NOMO-1 (cell line): ENCODE measurements around the gene ZMAT5.

Experiments used
- DNase-seq, 2 experiments: peaks; one replicate each; lab custom pipeline; 2025; ENCODE audit not compliant: unreplicated experiment in 2 of 2; lab: John Stamatoyannopoulos, UW

The ZMAT5 gene

DNA sequence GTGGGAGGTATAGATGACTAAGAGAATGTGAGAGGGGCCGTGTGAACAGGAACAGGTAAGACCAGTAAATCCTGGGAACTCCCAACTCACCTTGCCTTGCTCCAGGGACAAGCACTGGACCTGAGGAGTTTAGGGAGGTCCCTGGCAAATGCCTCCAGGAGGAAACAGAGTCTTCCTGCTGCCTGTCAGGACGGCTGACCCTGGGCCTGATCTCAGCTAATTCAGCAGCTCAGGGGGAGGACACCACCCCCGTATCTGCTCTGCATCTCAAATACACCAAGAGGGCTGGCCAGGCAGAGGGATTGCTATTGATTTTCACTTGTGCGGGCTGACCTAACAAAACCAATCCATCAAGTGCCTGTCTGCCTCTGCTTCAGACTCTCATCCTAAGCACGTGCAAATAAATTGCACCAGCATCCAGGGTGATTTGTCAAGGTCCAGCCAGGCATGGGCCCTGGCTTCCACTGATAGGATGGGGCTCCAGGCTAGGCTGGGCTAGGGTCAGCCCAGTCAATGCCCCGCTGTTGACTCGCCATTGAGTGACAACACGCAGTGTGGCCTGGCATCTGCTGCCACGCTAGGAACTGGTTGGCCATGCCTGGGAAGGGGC lies 20.7 kb upstream of the ZMAT5 start:
- no peak for DNase-seq

DNA sequence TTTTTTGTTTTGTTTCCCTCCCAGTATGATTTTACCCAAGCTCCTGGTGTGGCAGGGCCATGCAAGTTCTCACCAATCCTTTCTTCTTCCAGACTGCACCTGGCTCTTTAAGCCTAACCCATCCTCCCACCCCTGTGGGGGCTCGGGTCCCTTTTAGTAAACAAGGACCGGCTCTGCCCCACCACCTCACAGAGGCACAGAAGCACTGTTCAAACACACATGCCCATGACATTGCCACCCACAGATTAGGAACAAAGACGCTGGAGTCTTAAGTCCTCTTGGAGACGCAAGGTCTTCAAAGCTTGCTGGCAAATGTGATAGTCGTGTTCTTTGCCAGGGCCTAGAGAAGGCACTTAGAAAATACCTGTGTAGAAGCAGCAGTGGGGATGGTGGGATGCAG lies 19.2 kb upstream of the ZMAT5 start:
- no peak for DNase-seq

DNA sequence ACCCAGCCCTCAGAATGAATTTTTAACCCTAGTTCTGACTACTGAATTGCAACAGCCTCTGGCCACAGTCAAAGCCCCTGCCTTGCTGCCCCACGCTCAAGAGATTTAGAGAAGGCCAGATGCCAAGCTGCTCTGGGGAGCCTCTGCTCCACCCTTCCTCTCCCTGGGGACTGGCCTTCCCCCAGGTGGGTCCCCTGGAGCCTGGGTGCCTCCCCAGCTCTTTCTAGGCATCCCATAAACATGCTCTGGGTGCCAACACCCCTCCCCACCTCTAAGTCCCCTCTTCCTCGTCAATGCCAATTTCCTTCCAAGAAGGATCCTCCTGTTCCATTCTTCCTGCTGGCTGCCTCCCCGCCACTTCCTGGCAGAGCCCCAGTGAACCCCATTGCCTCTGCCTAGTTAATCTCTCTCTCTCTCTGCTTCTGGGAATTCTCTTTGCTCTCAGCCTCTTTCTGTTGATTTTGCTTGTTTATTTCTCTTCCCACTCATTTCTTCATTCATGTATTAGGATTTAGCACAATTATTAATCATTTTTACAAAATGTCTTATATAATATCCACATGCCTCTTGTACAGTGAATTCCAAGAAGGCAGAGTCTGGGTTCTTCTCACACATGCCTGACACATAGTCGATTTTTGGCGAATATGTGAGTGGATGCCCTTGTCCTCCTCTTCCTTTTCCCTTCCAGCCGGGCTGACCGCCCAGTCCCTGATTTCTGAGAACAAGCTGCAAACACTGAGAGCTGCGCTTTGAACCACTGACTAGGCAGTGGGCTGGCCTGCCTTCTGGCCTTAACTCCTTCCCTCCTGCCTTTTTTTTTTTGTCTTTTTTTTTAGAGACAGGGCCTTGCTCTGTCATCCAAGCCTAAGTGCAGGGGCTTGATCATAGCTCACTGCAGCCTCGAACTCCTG lies 17.9 kb upstream of the ZMAT5 start:
- no peak for DNase-seq

DNA sequence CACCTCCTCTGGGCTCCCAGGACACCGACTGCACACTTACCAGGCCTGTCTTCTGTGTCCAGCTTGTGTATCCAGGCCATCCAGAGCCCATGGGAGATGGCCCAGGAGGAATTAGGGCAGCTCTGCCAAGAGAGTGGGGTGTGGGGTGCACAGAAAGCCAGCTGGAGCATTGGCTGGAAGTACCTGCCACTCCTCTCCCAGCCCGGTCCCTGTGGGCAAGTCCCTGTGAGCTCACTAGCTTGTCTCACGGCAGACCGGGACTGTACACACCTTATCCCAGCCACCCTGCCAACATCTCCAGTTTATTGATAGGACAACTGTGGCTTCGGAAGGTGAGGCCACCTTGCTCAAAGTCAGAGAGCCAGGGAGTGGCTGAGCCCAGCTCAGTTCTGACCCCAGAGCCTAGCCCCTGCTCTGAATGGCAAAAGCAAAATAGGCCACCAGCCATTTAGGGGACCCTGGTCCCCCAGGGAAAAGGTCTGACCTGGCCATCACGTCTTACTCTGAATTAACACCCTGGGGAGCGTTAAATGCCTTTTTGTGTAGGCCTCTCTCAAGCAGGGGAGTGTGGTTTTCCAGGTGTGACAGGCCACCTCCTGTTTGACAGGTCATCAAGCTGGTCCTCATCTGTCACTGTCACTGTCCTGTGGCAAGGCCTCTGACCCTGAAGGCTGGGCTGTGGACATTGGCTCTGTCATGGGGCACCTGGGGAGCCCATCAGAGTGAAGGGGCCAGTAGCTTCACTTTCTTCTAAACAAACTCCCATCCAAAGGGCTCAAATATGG lies 15.4 kb upstream of the ZMAT5 start:
- DNase-seq, result no peak

DNA sequence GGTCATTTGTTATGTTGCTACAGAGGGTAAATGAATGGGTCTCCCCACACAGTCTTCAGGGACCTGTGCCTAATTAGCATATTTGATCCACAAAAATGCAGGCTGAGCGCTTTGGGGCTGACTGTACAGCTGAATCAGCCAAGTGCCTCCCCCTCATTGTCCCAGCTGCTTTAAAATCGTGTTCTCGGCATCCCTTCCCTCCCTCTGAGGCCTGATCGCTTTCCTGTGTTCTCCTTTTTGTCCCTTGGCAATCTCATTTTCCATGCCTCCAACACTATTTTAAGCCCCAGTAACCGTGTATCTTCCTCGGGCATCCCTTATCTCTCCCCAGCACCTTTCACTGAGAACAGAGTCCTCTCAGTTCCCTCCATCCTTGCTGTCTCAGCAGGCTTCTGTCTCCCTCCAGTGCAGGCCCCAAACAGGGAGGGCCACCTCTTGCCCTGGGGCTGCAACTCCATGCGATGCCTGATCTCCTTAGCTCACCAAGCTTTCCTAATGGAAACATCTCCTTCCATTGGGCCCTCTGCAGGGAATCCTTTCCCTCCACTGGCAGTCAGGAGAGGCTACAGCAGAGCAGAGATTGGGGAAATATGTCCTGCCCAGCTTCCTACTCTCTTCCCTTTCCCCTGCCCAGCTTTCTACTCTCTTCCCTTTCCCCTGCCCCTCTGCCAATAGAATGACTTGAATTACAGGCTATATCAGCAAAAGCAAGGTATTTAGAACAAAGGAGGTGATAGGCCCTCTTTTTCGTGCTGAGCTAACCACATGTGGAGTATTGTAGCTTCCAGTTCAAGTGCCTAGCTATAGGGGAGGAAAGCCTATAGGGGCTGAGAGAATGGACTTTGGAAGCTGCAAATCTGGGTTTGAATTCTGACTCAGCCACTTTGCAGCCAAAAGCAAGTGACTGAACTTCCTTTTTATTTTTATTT lies 14.2 kb upstream of the ZMAT5 start:
- peak in 1 of 2 experiments; percentile 26 for DNase-seq

DNA sequence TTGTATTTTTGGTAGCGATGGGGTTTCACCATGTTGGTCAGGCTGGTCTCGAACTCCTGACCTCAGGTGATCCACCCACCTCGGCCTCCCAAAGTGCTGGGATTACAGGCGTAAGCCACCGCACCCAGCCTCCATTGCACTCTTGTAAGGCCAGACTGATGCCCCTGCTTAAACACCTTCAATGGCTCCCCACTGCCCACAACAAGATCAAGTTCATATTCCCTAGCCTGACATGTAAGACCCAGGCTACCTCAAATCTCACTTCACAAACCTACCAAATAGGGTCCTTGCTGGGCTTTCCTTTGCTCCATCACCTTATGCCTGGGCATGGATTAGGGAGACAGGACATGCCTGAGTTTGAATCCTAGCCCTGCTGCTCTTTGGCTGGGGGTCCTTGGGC lies 13.4 kb upstream of the ZMAT5 start:
- no peak for DNase-seq

DNA sequence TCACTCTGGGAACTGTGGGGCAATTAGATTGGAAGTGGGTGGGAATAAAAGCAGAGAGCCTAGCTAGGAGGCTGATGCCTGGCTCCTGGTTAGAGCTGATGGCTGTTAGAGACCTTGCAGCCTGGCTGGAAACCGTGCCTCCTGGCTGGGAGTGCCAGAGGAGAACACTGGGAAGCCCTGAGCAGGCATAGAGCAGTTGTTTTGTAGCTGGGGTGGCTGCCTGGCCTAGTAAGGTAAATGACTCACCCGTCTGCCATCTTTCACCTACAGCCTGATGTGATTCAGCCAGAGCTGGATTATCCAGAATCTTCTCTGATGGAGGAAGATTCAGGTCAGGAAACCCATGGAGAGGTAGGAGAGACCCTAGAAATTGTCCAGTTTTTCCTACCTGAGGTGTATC lies 6.4 kb upstream of the ZMAT5 start:
- no peak for DNase-seq

DNA sequence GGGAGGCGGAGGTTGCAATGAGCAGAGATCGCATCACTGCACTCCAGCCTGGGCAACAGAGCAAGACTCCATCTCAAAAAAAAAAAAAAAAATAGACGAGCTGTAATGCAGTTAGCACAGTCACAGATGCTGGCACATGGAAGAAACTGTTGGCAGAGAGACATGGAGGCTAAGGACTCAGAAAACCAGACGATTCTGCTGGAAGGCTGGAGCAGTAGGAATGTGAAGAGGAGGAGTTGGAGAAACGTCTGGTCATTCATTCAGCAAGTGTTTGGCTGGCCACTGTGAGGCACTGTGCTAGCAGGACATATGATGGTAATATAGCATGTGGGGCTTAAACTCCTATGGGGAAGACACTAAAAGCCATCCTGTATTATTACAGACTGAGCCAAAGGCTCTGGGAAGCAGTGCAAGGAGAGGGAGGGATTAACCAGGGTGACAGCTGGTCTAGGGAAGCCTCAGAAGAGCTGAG lies 5.4 kb upstream of the ZMAT5 start:
- no peak for DNase-seq

DNA sequence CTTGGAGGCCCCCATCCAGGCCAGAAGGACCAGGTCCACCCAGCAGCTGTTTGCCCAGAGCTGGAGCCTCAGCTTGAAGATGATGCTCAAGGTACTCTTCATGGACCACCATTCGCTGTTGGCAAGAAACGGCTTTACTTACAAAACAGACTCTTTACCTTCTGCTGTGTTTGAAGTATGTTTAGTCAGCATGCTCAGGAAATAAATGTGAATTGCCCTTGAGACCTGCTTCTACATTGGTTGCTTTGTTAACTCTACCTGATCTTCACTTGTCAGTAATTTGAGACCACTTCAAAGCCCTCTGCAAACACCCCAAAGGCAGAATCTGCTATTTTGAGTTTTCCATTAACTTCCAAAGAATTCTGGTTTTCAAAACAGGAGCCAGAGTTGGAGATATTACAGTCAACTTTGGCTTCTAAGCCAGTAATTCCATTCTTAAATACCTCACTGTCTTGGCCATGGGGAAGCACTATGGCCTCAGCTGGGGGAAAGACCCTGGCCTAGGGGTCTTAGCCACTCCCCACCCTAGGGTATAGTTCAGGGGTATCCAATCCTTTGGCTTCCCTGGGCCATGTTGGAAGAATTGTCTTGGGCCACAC lies 3.0 kb upstream of the ZMAT5 start:
- DNase-seq, result no peak

DNA sequence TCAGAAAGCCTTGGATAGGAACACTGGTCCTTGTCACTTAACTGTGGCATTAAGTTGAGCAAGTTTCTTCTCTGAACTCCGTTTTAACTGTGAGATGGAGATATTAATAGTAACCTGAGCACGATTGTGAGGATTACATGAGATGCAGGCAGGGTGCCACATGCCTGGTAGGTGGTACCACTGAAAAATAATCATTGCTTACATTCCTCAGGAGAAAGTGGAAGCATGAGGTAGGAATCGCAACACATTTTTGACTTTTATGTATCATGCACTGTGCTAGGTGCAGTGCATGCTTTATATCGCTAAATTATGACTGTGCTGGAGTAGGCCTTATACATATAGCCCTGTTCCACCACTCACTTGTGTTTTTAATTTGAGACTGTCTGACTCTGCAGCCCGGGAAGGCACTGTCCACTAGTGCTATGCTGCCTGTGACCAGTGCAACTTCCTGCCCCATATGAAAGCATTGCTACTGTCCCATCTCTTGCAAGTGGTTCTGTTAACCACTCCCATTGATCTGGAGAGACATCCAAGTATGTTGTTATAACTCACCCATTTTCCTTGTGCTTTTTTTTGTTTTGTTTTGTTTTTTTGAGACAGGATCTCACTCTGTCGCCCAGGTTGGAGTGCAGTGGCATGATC lies 1.4 kb upstream of the ZMAT5 start:
- no peak for DNase-seq

DNA sequence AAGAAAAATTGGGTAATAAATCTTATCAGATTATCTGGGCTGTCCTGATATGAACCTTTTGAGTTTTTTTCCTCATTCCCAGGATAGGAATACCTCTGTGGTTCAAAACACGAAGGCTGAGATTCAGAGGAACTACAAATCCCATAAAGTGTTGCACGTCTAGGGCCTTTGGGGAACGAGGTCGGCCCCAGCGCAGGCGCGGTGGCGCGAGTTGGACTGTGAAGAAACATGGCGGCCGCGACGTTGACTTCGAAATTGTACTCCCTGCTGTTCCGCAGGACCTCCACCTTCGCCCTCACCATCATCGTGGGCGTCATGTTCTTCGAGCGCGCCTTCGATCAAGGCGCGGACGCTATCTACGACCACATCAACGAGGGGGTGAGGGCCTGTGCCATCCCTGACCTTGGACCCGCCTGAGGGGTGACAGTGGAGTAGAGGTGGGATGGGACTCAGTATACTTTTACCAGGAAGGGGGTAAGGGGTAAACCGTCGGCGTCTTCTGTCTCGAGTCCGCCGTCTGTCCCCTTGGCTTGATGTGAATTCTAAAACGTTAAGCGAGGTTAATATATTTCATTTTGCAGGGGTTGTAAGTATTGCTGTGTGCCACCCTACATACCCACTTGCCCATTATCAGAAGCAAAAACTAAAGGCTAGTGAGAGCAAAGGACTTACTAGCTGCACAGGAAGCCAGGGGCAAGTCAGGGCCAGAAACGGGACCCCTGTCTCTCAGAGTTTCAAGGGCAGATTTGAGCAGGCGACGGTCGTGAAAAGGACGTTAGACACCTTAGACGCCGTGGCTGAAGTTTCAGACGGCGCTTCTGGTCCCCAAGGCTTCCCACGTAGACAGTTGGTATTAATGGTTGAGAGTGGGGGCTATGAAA lies 604 bp upstream of the ZMAT5 start, which contains the start of gene UQCR10:
UQCR10 (plus strand) TSS at position 199 of the 881 bp plus-strand sequence; CDS start at position 229, 30 bp downstream.
- DNase-seq, result peak; percentile 90 to 91

DNA sequence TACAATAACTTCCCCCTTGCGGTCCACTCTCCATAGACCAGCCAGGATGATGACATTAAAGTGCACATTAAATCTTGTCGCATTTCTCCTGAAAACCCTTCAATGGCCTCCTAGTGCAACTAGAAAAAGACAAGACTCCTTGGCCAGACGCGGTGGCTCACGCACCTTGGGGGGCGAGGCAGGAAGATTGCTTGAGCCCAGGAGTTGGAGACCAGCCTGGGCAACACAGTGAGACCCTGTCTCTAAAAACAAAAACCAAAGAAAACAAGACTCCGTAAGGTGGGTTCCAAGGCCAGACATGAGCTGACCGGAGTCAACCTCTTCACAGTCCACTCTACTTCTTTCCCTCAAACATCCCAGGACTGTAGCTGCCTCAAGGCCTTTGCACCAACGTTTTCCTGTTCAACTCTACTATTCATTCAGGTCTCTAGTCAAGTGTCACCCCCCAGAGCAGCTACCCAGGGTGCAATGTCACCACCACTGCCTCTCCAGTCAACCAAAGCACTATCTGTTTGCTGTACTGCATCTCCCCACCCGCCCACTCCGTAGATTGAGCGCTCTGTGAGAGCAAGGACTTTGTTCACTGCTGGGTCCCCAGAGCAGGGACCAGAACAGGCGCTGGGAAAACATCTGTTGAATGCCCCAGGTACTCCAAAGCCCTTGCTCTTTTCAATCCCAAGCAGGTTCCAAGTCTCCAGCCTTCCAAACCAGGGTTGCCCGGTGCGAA lies 739 bp downstream of the ZMAT5 start:
- peak; percentile 46 to 66 for DNase-seq

DNA sequence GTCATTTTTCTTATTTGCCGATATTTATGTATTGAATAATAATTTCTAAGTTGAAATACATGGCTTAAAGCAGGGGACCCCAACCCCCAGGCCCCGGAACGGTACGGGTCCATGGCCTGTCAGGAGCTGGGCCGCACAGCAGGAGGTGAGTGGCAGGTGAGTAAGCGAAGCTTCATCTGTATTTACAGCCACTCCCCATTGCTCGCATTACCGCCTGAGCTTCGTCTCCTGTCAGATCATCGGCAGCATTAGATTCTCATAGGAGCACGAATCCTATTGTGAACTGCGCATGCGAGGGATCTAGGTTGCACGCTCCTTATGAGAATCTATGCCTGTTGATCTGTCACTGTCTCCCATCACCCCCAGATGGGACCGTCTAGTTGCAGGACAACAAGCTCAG lies 4.5 kb downstream of the ZMAT5 start:
- no peak for DNase-seq

DNA sequence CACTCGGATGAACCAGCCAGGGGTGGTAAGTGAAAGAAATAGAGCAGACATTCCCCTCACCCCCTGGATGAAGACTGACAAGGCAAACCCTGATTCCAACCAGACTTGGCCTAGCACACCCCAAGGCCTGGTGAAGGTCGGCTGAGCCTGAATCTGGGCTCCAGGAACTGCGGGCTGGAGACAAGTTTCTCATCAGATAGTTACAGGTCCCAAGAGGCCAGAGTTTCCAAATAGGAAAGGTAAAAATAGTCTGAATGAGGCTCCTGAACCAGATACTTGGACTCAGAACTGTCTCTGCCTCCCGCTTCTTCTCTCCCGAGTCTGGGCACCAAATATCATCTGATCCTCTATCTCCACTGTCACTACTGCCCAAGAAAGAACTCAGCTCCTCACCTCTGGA lies 7.8 kb downstream of the ZMAT5 start:
- DNase-seq, result no peak

DNA sequence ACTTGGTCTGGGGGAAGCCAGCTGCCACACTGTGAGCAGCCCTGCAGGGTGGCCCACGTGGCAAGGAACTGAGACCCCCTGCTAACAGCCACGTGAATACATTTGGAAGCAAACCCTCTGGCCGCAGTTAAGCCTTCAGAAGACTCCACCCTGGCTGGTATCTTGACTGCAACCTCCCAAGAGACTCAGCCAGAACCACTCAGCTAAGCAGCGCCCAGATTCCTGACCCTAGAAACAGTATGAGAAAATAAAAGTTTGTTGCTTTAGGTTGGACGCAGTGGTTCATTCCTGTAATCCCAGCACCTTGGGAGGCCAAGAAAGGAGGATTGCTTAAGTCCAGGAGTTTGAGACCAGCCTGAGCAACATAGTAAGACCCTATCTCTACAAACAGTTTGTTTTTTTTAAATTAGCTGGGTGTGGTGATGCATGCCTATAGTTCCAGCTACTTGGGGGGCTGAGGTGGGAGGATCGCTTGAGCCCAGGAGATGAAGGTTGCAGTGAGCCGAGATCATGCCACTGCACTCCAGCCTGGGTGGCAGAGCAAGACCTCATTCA lies 8.7 kb downstream of the ZMAT5 start:
- no peak for DNase-seq

DNA sequence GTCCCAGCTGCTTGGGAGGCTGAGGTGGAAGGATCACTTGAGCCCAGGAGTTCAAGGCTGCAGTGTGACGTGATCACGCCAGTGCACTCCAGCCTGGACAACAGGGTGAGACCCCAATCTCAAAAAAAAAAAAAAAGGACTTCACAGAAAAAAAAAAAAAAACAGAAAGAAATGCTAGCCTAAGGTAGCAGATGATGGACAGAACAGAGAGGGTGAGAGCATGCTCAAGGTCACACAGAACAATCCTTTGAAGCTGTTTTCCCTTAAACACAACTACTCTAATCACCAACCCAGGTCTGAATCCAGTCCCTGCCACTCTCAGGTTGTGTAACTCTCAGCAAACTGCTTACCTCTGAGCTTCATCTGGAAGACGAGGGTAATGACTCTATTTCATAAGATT lies 9.7 kb downstream of the ZMAT5 start:
- no peak for DNase-seq

DNA sequence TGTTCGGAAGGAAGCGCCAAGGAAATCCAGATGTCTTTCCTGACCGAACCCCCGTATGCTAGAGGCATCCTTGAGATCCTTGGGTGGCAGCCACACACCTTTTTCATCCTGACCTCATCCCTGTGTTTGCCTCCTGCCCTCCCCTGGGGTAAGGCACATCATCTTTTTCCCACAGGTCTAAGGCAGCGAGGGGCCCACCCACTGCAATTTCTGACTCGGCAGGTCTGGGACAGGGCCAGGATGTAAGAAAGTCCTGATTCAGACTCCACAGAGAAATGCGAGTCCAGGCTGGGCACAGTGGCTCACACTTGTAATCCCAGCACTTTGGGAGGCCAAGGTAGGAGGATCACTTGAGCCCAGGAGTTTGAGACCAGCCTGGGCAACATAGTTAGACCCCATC lies 10.5 kb downstream of the ZMAT5 start:
- no peak for DNase-seq
